WERI-Rb-1 (cell line): Measurements from ENCODE around the gene BCHE.

Experiments used
- DNase-seq: peaks from one replicate; pipeline ENCODE4 v3.0.0-alpha.2; 2020
- H3K27ac ChIP-seq: fragments of 250-450 bp; sonication (Bioruptor Pico); 2 replicates; pipeline ENCODE4 v1.5.1; 2020; ENCODE audit warnings: mild to moderate bottlenecking, moderate library complexity
- H3K27me3 ChIP-seq: fragments of 250-450 bp; sonication (Bioruptor Pico); 2 replicates; pipeline ENCODE4 v1.5.1; 2021; ENCODE audit warnings: mild to moderate bottlenecking, low read depth, moderate library complexity; ENCODE audit not compliant: insufficient read depth, severe bottlenecking
- H3K36me3 ChIP-seq: fragments of 250-450 bp; sonication (Bioruptor Pico); 2 replicates; pipeline ENCODE4 v1.5.1; 2020; ENCODE audit warnings: mild to moderate bottlenecking, moderate library complexity
- H3K4me3 ChIP-seq: 2 replicates; pipeline ENCODE4 v1.5.1; 2011; ENCODE audit warnings: low read depth, mild to moderate bottlenecking, control low read depth, low read length
- H3K9me3 ChIP-seq: fragments of 250-450 bp; sonication (Bioruptor Pico); 2 replicates; pipeline ENCODE4 v1.5.1; 2021; ENCODE audit warnings: mild to moderate bottlenecking, moderate library complexity; ENCODE audit not compliant: severe bottlenecking
- TF ChIP-seq, protein P1 (sequence below): IDR thresholded peaks from 2 replicates; pipeline ENCODE4 v1.5.1; 2011; ENCODE audit warnings: low read depth, mild to moderate bottlenecking, control low read depth, inconsistent platforms, low read length

The BCHE gene

DNA sequence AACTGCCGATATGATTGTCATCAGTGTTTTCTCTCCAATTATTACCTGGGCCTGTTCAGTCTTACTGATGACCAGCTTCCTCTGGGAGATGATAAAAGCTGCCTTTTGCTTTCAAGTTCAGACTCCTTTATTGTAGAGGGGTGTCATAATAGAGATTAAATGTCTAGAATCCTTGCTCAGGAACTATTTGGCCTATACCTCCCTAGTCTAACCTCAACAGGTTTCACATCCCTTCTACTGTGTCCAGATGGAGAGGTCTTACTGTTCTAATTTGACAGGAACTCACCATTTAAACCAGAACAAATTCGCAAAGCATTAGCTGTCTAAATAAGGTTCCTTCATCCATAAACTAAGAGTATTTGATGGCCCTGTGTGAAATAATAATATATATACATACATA lies 88.0 kb downstream of the BCHE start:
- no peak for DNase-seq
- no peak overlapping the region for H3K27ac ChIP-seq
- no peaks in the 10 kb centered on the region for H3K9me3 ChIP-seq
- H3K27me3 ChIP-seq = no peaks in the 10 kb centered on the region
- H3K4me3 ChIP-seq = no peak overlapping the region
- TF ChIP-seq, protein P1, sequence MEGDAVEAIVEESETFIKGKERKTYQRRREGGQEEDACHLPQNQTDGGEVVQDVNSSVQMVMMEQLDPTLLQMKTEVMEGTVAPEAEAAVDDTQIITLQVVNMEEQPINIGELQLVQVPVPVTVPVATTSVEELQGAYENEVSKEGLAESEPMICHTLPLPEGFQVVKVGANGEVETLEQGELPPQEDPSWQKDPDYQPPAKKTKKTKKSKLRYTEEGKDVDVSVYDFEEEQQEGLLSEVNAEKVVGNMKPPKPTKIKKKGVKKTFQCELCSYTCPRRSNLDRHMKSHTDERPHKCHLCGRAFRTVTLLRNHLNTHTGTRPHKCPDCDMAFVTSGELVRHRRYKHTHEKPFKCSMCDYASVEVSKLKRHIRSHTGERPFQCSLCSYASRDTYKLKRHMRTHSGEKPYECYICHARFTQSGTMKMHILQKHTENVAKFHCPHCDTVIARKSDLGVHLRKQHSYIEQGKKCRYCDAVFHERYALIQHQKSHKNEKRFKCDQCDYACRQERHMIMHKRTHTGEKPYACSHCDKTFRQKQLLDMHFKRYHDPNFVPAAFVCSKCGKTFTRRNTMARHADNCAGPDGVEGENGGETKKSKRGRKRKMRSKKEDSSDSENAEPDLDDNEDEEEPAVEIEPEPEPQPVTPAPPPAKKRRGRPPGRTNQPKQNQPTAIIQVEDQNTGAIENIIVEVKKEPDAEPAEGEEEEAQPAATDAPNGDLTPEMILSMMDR = no peak
- H3K36me3 ChIP-seq = no peaks in the 10 kb centered on the region

DNA sequence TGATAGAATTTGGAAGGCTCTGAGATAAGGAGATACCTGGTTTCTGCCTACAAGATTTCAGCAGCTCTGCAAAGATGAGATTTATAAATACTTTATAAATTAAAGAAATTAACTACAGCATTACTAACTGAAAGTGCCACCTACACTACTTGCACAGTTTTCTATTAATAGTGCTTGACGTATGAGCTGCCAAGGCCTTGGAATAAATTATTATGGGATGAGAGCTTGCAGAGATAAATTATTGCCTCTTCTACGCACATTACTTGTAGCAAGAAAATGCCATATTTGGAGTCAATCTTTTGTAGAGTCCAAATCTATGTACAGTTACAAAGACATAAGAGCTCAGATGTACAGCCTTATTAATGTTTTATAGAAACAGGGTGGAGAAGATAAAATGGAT lies 89.1 kb downstream of the BCHE start:
- Histone ChIP-seq H3K4me3 (no peak overlapping the region), H3K36me3 (no peaks in the 10 kb centered on the region), H3K27ac (no peak overlapping the region), H3K9me3 (no peaks in the 10 kb centered on the region), H3K27me3 (no peaks in the 10 kb centered on the region)
- TF ChIP-seq, protein P1 = no peak
- no peak for DNase-seq

DNA sequence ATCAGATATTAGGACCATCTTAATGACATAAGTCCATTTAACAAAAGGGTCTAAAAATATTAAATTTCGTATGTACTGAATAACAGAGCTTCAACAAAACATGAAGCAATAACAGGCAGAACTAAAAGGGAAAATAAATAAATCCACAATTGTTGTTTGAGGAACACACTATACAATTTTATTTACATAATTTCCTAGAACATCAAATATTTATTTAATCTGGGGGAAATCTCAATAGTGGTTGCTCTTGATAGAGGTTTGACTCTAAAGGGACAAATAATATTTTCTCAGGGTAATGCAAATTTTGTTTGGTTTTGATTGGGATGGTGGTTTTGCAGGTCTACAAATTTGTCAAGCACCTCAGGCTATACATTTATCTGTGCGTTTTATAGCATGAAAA lies 90.3 kb downstream of the BCHE start:
- Histone ChIP-seq H3K4me3 (no peak overlapping the region), H3K9me3 (no peaks in the 10 kb centered on the region), H3K27me3 (no peaks in the 10 kb centered on the region), H3K36me3 (no peaks in the 10 kb centered on the region), H3K27ac (no peak overlapping the region)
- TF ChIP-seq, protein P1 = no peak
- no peak for DNase-seq

DNA sequence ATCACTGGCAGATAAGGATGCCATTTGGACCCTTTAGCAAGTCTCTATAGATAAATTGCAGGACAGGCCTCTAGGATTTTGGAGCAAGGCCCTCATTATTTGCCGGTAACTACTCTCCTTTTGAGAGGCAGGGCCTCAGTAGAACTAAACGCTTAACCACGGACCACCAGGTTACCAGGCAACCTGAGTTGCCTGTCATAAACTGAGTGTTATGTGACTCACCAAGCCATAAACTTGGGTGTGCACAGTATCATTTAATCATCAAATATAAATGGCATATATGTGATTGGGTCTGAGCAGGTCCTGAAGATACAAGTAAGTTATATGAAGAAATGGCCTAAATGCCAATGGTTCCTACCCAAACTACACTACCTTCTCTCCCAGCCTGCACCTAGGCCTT lies 93.2 kb downstream of the BCHE start:
- H3K4me3 ChIP-seq = no peak overlapping the region
- H3K9me3 ChIP-seq = no peaks in the 10 kb centered on the region
- H3K36me3 ChIP-seq = no peaks in the 10 kb centered on the region
- DNase-seq = no peak
- H3K27ac ChIP-seq = no peak overlapping the region
- no peaks in the 10 kb centered on the region for H3K27me3 ChIP-seq
- TF ChIP-seq, protein P1 = no peak

DNA sequence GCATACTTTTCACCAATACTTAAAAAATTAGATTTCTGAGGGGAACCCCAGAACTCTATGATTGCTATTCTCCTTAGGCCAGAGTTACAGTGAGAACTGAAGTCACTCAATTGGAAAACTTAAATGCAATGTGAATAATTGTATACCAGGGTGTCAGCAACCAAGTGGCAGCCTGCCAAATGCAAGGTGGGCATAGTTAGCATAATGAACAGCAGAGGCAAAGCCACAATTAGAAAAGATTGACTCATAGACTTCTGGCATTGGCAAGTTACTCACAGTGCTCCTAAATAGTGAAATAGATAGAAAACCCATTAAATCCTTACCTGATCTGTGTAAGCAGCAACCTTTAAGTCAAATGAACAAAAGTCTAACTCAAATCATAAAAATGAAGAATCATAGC lies 94.9 kb downstream of the BCHE start:
- Histone ChIP-seq H3K27ac (no peak overlapping the region), H3K4me3 (no peak overlapping the region), H3K27me3 (no peaks in the 10 kb centered on the region), H3K36me3 (no peaks in the 10 kb centered on the region), H3K9me3 (no peaks in the 10 kb centered on the region)
- TF ChIP-seq, protein P1 = no peak
- DNase-seq = no peak

DNA sequence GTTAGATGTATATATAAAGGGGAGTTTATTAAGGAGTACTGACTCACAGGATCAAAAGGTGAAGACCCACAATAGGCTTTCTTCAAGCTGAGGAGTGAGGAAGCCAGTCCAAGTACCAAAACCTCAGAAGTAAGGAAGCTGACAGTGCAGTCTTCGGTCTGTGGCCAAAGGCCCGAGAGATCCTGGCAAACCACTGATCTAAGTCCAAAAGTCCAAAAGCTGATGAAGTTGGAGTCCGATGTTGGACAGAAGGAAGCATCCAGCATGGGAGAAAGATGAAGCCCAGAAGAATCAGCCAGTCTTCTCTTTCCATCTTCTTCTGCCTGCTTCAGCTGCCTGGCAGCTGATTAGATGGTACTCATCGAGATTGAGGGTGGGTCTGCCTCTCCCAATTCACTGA lies 107.5 kb downstream of the BCHE start:
- Histone ChIP-seq H3K36me3 (no peaks in the 10 kb centered on the region), H3K9me3 (no peaks in the 10 kb centered on the region), H3K4me3 (no peak overlapping the region), H3K27me3 (no peaks in the 10 kb centered on the region), H3K27ac (no peak overlapping the region)
- DNase-seq = no peak
- TF ChIP-seq, protein P1 = no peak
